Epithelial cell of esophagus (primary cell): ENCODE results near the gene HAUS7.

Source experiments
- DNase-seq: peaks from one replicate; pipeline ENCODE4 v3.0.0; 2010; ENCODE audit warnings: low read depth
- H3K4me3 ChIP-seq: 2 replicates; pipeline ENCODE4 v1.5.1; 2011; ENCODE audit warnings: mild to moderate bottlenecking, low read length, control low read depth
- CTCF ChIP-seq: IDR thresholded peaks from 2 replicates; pipeline ENCODE4 v1.5.1; 2011; ENCODE audit warnings: low read depth, mild to moderate bottlenecking, low read length, control low read depth, inconsistent platforms; ENCODE audit not compliant: insufficient read depth; ENCODE audit errors: missing control alignments

Gene HAUS7

GRCh38 chrX:153434801-153435200 is 35.6 kb downstream of the HAUS7 start:
- TF ChIP-seq CTCF: no peak
- no peak overlapping the region for H3K4me3 ChIP-seq
- no peak for DNase-seq

GRCh38 chrX:153433781-153434285 is 36.5 kb downstream of the HAUS7 start:
- H3K4me3 ChIP-seq: no peak overlapping the region
- TF ChIP-seq CTCF: no peak
- no peak for DNase-seq

GRCh38 chrX:153433161-153433680 is 37.2 kb downstream of the HAUS7 start:
- H3K4me3 ChIP-seq: no peak overlapping the region
- no peak for DNase-seq
- no peak for TF ChIP-seq CTCF

GRCh38 chrX:153430796-153431195 is 39.6 kb downstream of the HAUS7 start:
- H3K4me3 ChIP-seq: no peak overlapping the region
- no peak for DNase-seq
- TF ChIP-seq CTCF: no peak

GRCh38 chrX:153426204-153426603 is 44.2 kb downstream of the HAUS7 start:
- TF ChIP-seq CTCF: no peak
- no peak for DNase-seq
- H3K4me3 ChIP-seq: no peak overlapping the region

- TF ChIP-seq CTCF: no peak
- H3K4me3 ChIP-seq: no peak overlapping the region
- no peak for DNase-seq
Observed at GRCh38 chrX:153423652-153424051, 46.7 kb downstream of the HAUS7 start.

GRCh38 chrX:153421856-153422255 is 48.5 kb downstream of the HAUS7 start:
- no peak for TF ChIP-seq CTCF
- no peak overlapping the region for H3K4me3 ChIP-seq
- no peak for DNase-seq
